Stromal cell of bone marrow (primary cell): Measurements from ENCODE around the gene ZNF740.

ENCODE experiments used
- DNase-seq: peaks from one replicate; pipeline ENCODE4 v3.0.0-alpha.2; 2012; ENCODE audit warnings: low read depth

Gene ZNF740

GRCh38 chr12:53214221-53214620, 33.7 kb downstream of the ZNF740 start:
- no peak for DNase-seq

- DNase-seq, result no peak
Observed at GRCh38 chr12:53214687-53215455, 34.3 kb downstream of the ZNF740 start.

- DNase-seq, result no peak
Observed at GRCh38 chr12:53215497-53215896, 35.0 kb downstream of the ZNF740 start.

GRCh38 chr12:53217051-53217930, 36.8 kb downstream of the ZNF740 start:
- DNase-seq, result no peak

GRCh38 chr12:53217931-53218307, 37.4 kb downstream of the ZNF740 start:
- no peak for DNase-seq

- DNase-seq, result no peak
Observed at GRCh38 chr12:53218551-53219291, 38.2 kb downstream of the ZNF740 start.

- DNase-seq, result no peak
Observed at GRCh38 chr12:53219292-53219955, 38.9 kb downstream of the ZNF740 start.

GRCh38 chr12:53219956-53220693, 39.6 kb downstream of the ZNF740 start:
- peak; percentile 59 for DNase-seq

GRCh38 chr12:53220694-53221202, 40.2 kb downstream of the ZNF740 start:
- DNase-seq, result peak; percentile 88

GRCh38 chr12:53221203-53222080, 40.9 kb downstream of the ZNF740 start:
- DNase-seq, result no peak

GRCh38 chr12:53222170-53222721, 41.7 kb downstream of the ZNF740 start:
- no peak for DNase-seq

GRCh38 chr12:53222806-53223261, 42.3 kb downstream of the ZNF740 start:
- DNase-seq, result no peak

- DNase-seq, result no peak
Observed at GRCh38 chr12:53223389-53224060, 43.0 kb downstream of the ZNF740 start.

- DNase-seq, result no peak
Observed at GRCh38 chr12:53224061-53224896, 43.8 kb downstream of the ZNF740 start.

GRCh38 chr12:53224897-53225634, 44.5 kb downstream of the ZNF740 start:
- no peak for DNase-seq

- no peak for DNase-seq
Observed at GRCh38 chr12:53225635-53226424, 45.3 kb downstream of the ZNF740 start.

- DNase-seq, result no peak
Observed at GRCh38 chr12:53226815-53227214, 46.3 kb downstream of the ZNF740 start.
